Measurements from ENCODE around the gene SLC37A4. TPM values are rescaled to one million over a fixed set of nuclear protein-coding genes. Genes with fewer than 3 reads are reported as not detected.

The SLC37A4 gene
- total RNA-seq, 2 experiments from 2014 or later: 5.2 to 6.6 TPM

GRCh38 chr11:118979434-118979833 is 51.2 kb downstream of the SLC37A4 start:
- CTCF ChIA-PET: no interaction called here
- DNase-seq (no peak), ATAC-seq (ENCODE audit: poor library complexity) (no peak)
- Histone ChIP-seq H3K27me3 (ENCODE audit: control insufficient read depth in 1 of 2, insufficient read depth in 2 of 2, low read length in 2 of 2) (peaks cover 0 to 9% of the 10 kb centered on the region in 2 experiments), H3K27ac (ENCODE audit: low read depth in 1 of 2, low read length in 2 of 2) (no peak overlapping the region), H3K9me3 (ENCODE audit: control insufficient read depth in 1 of 2, insufficient read depth in 1 of 2, low read length in 2 of 2) (no peaks in the 10 kb centered on the region), H3K36me3 (ENCODE audit: insufficient read depth, low read length) (no peaks in the 10 kb centered on the region), H3K4me3 (ENCODE audit: low read length) (no peak overlapping the region), H3K4me1 (ENCODE audit: insufficient read depth, low read length) (no peaks in the 10 kb centered on the region)
- TF ChIP-seq CTCF (IDR thresholded peaks at IDR 0.05): no peak
- intact Hi-C loops (cut with DNase I, micrococcal nuclease): no loop called here
- Mint-ChIP-seq H3K36me3 (ENCODE audit: low read depth) (no peaks in the 10 kb centered on the region), H3K4me1 (ENCODE audit: low read depth) (no peaks in the 10 kb centered on the region), H3K9me3 (no peaks in the 10 kb centered on the region), H3K4me3 (no peak overlapping the region), H3K27ac (no peak overlapping the region), H3K27me3 (peaks cover 9% of the 10 kb centered on the region)
- POLR2A ChIA-PET: no interaction called here

GRCh38 chr11:118975771-118976709 is 54.6 kb downstream of the SLC37A4 start:
- CTCF ChIA-PET: no interaction called here

More at GRCh38 chr11:118975771-118976709, 54.6 kb downstream of the SLC37A4 start:
- no peaks in the 10 kb centered on the region for H3K36me3 Mint-ChIP-seq (ENCODE audit: low read depth)
- Histone ChIP-seq H3K27ac (ENCODE audit: low read depth in 1 of 2, low read length in 2 of 2) (no peak overlapping the region), H3K36me3 (ENCODE audit: insufficient read depth, low read length) (no peaks in the 10 kb centered on the region), H3K27me3 (ENCODE audit: control insufficient read depth in 1 of 2, insufficient read depth in 2 of 2, low read length in 2 of 2) (peaks cover 6 to 9% of the 10 kb centered on the region in 2 experiments), H3K9me3 (ENCODE audit: control insufficient read depth in 1 of 2, insufficient read depth in 1 of 2, low read length in 2 of 2) (peaks cover 0 to 4% of the 10 kb centered on the region in 2 experiments), H3K4me1 (ENCODE audit: insufficient read depth, low read length) (no peaks in the 10 kb centered on the region), H3K4me3 (ENCODE audit: low read length) (no peak overlapping the region)
- no peak for ATAC-seq (ENCODE audit: poor library complexity)
- H3K27me3 Mint-ChIP-seq: peaks cover 19% of the 10 kb centered on the region
- TF ChIP-seq CTCF (IDR thresholded peaks at IDR 0.05): no peak
- no peak overlapping the region for H3K27ac Mint-ChIP-seq
- intact Hi-C loops (cut with DNase I, micrococcal nuclease): no loop called here
- H3K4me3 Mint-ChIP-seq: no peak overlapping the region
- DNase-seq: no peak
- H3K9me3 Mint-ChIP-seq: no peaks in the 10 kb centered on the region
- POLR2A ChIA-PET: no interaction called here
- no peaks in the 10 kb centered on the region for H3K4me1 Mint-ChIP-seq (ENCODE audit: low read depth)

Small RNA genes within 50 kb of the gene (microRNA-seq; reads per million reads assigned to microRNA genes)
- not detected for gene MIR3656 (ENCODE audit: borderline microRNAs expressed, borderline replicate concordance)

Other genes with a start within 250 kb of the SLC37A4 start
- gene DDX6, start 239.7 kb downstream of the SLC37A4 start, total RNA-seq: 100 to 1,000 TPM; 341 to 355 TPM
- 10 to 100 TPM; 13.2 to 14.3 TPM for gene CXCR5, start 147.0 kb downstream of the SLC37A4 start, total RNA-seq
- gene BCL9L, start 105.0 kb downstream of the SLC37A4 start, total RNA-seq: 100 to 1,000 TPM; 326 to 332 TPM
- gene UPK2, start 74.6 kb downstream of the SLC37A4 start, total RNA-seq: under 1 TPM in 1 of 2 experiments, not detected in 1; 0.27 TPM
- not detected for gene FOXR1, start 59.1 kb downstream of the SLC37A4 start, total RNA-seq
- 100 to 1,000 TPM; 121 to 122 TPM for gene CENATAC, start 32.7 kb downstream of the SLC37A4 start, total RNA-seq
- gene RPS25, start 12.5 kb downstream of the SLC37A4 start, total RNA-seq: 1,000 to 10,000 TPM; 2,261 to 2,296 TPM
- 100 to 1,000 TPM; 101 to 106 TPM for gene TRAPPC4, start 12.1 kb downstream of the SLC37A4 start, total RNA-seq
- gene HYOU1, start 26.3 kb upstream of the SLC37A4 start, total RNA-seq: 10 to 100 TPM; 76.5 to 81.4 TPM
- 10 to 100 TPM; 76.4 to 84.3 TPM for gene VPS11, start 36.9 kb upstream of the SLC37A4 start, total RNA-seq
- 1 to 10 TPM; 3.4 to 4.1 TPM for gene HMBS, start 54.0 kb upstream of the SLC37A4 start, total RNA-seq
- gene DPAGT1, start 71.0 kb upstream of the SLC37A4 start, total RNA-seq: 10 to 100 TPM in 1 of 2 experiments, 1 to 10 TPM in 1; 9.5 to 11.7 TPM
- gene C2CD2L, start 76.5 kb upstream of the SLC37A4 start, total RNA-seq: 10 to 100 TPM; 16.0 to 16.2 TPM
- gene HINFP, start 90.7 kb upstream of the SLC37A4 start, total RNA-seq: 10 to 100 TPM; 17.6 to 20.5 TPM
- under 1 TPM in 1 of 2 experiments, not detected in 1; 0.08 TPM for gene ABCG4, start 118.2 kb upstream of the SLC37A4 start, total RNA-seq
- 1 to 10 TPM; 4.2 to 5.4 TPM for gene NLRX1, start 137.8 kb upstream of the SLC37A4 start, total RNA-seq
- gene NHERF4, start 154.6 kb upstream of the SLC37A4 start, total RNA-seq: under 1 TPM; 0.59 to 0.63 TPM
- gene CBL, start 175.5 kb upstream of the SLC37A4 start, total RNA-seq: 10 to 100 TPM; 19.5 to 20.8 TPM